Measurements from ENCODE around the gene CIRBP. TPM values are rescaled to one million over a fixed set of nuclear protein-coding genes. Genes with fewer than 3 reads are reported as not detected.

CIRBP gene
- total and polyA plus RNA-seq, 9 donors: 602 to 1,254 (median 855) TPM

DNA sequence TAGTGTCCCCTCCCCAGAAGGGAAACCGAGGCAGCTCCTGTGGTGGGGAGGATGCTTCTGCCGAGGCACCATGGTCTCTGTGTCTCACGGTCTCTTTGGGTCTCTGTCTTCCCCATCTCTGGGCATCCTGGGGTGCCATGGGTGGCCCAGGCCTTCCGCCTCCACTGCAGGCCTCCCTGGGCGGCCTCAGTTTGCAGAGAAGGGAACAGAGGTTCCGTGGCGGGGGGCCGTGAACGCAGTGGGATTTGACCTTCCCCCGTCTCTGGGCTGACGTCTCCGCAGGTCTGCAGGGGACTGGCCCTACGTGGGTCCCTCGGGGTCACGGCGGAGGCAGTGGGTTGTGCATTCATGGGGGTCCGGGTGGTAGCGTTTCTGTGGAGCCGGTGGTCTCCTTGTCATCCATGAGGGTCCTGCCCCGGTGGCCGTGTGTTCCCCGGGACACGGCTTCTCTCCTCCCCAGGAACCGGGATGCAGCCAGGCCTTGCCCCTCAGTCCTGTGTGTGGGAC, 21.1 kb downstream of the CIRBP start:
- no peaks in the 10 kb centered on the region for H3K4me1 ChIP-seq (ENCODE audit: insufficient read depth)
- H3K27me3 ChIP-seq: peaks cover 9% of the 10 kb centered on the region
- no peak overlapping the region for H3K4me3 ChIP-seq
- H3K9me3 ChIP-seq: no peaks in the 10 kb centered on the region
- H3K36me3 ChIP-seq: no peaks in the 10 kb centered on the region
- intact Hi-C loops (cut with DNase I): no loop called here
- 83 to 85% (median 84%) methylated on average over 23 to 24 of the region's 24 CpGs for WGBS, 3 donors
- DNase-seq: no peak
- TF ChIP-seq EP300 (IDR thresholded peaks at IDR 0.05) (no peak), POLR2A (IDR thresholded peaks at IDR 0.05) (no peak)
- TF ChIP-seq, protein P1, sequence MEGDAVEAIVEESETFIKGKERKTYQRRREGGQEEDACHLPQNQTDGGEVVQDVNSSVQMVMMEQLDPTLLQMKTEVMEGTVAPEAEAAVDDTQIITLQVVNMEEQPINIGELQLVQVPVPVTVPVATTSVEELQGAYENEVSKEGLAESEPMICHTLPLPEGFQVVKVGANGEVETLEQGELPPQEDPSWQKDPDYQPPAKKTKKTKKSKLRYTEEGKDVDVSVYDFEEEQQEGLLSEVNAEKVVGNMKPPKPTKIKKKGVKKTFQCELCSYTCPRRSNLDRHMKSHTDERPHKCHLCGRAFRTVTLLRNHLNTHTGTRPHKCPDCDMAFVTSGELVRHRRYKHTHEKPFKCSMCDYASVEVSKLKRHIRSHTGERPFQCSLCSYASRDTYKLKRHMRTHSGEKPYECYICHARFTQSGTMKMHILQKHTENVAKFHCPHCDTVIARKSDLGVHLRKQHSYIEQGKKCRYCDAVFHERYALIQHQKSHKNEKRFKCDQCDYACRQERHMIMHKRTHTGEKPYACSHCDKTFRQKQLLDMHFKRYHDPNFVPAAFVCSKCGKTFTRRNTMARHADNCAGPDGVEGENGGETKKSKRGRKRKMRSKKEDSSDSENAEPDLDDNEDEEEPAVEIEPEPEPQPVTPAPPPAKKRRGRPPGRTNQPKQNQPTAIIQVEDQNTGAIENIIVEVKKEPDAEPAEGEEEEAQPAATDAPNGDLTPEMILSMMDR (IDR thresholded peaks at IDR 0.05): no peak
- H3K27ac ChIP-seq: no peak overlapping the region

DNA sequence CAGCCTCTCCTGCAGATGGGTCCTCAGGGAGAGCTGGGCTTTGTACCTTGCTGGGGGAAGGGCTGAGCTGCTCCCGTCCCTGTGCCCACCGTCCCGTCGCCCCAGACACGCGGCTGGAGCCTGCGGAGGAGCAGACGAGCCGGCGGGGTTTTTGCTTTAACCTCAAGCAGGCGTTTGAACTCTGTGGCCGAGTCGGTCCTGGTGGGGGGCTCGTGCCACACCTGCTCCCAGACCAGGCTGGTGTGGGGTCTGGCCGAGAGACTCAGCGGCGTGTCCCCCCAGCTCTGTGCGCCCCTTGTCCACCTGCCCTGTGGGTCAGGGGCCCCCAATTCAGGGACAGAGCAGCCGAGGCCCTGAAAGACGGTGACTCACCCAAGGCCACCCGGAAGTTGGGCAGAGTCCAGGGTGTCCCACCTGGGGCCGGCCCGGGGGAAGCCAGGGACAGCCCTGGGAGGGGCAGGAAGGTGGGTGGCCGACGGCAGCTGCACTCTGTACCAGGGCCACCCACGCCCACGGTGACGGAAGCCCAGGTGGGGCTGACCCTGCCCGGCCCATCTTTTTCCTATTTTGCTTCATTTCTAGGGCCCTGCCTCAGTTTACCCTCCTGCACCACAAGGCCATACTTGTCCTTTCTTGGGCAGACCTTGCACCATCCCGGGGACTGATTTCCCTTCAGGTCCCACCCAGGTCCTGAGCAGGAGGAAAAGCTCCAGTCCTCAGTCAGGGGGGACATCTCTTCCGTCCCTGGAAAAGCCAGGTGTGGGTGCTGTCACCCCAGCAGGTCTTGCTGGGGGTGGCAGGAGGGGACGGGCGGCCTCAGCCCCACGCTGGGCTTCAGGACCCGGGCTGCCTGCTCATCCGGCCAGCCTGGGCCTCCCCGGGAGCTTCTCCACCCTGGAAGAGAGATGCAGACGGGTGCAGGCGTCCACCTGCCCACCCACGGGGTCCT, 21.8 kb downstream of the CIRBP start:
- 57 to 66% (median 64%) methylated on average over 34 to 40 of the region's 40 CpGs for WGBS, 3 donors
- TF ChIP-seq EP300 (IDR thresholded peaks at IDR 0.05) (no peak), POLR2A (IDR thresholded peaks at IDR 0.05) (no peak)
- TF ChIP-seq, protein P1 (IDR thresholded peaks at IDR 0.05): no peak
- Histone ChIP-seq H3K27ac (no peak overlapping the region), H3K4me1 (ENCODE audit: insufficient read depth) (no peaks in the 10 kb centered on the region), H3K27me3 (peaks cover 12% of the 10 kb centered on the region), H3K36me3 (no peaks in the 10 kb centered on the region), H3K9me3 (no peaks in the 10 kb centered on the region), H3K4me3 (no peak overlapping the region)
- no peak for DNase-seq
- intact Hi-C loops (cut with DNase I): no loop called here

DNA sequence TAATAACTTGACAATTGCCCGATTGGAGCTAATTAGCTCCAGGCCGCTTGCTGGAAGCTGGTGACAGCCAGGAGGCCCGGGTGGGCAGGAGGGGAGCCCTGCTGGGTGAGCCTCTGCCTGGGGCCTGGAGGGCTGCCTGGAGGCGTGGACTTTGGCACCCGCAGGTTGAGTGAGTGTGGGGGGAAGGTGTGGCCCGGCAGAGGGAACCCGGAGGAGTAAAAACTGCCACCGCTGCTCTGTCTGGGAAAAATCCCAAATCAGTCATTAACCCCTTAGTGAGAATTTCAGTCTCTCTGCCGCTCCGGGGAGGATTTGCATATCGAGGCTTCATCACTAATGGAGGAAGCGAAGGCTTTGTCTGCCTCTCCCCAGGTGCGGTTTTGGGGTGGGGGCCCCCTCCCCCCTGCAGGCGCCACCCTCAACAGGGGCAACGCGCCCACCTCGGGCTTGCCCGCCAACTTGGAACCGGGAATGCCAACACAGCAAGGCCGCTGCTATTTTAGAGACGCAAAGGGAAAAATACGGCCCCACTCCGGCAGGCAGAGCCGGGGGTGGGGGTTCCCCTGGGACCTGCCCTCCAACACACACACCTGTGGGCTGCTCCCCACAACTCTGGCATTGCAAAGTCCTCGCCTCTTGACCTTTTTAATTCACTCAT, 22.8 kb downstream of the CIRBP start:
- H3K4me1 ChIP-seq (ENCODE audit: insufficient read depth): no peaks in the 10 kb centered on the region
- intact Hi-C loops (cut with DNase I): no loop called here
- H3K27ac ChIP-seq: no peak overlapping the region
- peaks cover 7% of the 10 kb centered on the region for H3K27me3 ChIP-seq
- no peak for DNase-seq
- 37 to 44% (median 38%) methylated on average over 21 to 25 of the region's 25 CpGs for WGBS, 3 donors
- TF ChIP-seq EP300 (IDR thresholded peaks at IDR 0.05) (no peak), POLR2A (IDR thresholded peaks at IDR 0.05) (no peak)
- TF ChIP-seq, protein P1 (IDR thresholded peaks at IDR 0.05): no peak
- no peaks in the 10 kb centered on the region for H3K36me3 ChIP-seq
- no peaks in the 10 kb centered on the region for H3K9me3 ChIP-seq
- H3K4me3 ChIP-seq: no peak overlapping the region

GRCh38 chr19:1292419-1293151, 23.5 kb downstream of the CIRBP start:
- Histone ChIP-seq H3K9me3 (no peaks in the 10 kb centered on the region), H3K27ac (no peak overlapping the region), H3K4me3 (no peak overlapping the region), H3K4me1 (ENCODE audit: insufficient read depth) (no peaks in the 10 kb centered on the region), H3K27me3 (peaks cover 7% of the 10 kb centered on the region), H3K36me3 (no peaks in the 10 kb centered on the region)
- 81 to 86% (median 85%) methylated on average over 17 of the region's 17 CpGs for WGBS, 3 donors
- intact Hi-C loops (cut with DNase I): no loop called here
- TF ChIP-seq, protein P1 (IDR thresholded peaks at IDR 0.05): no peak
- TF ChIP-seq EP300 (IDR thresholded peaks at IDR 0.05) (no peak), POLR2A (IDR thresholded peaks at IDR 0.05) (no peak)
- DNase-seq: no peak
